Suppressor macrophage treated with lipopolysaccharide for 1 hour (primary cell): ENCODE results near the gene TNRC6B.

Experiments
- DNase-seq, 3 donors: peaks; one replicate each; pipeline ENCODE4 v3.0.0-alpha.2; 2020 to 2022

Gene TNRC6B

GRCh38 chr22:40244586-40244985, 66.9 kb downstream of the TNRC6B start:
- DNase-seq: peak in 2 of 3 donors; percentile 8 to 22

GRCh38 chr22:40247976-40248375, 70.3 kb downstream of the TNRC6B start:
- DNase-seq: no peak

GRCh38 chr22:40249286-40249685, 71.6 kb downstream of the TNRC6B start:
- DNase-seq: no peak

GRCh38 chr22:40250608-40251007, 72.9 kb downstream of the TNRC6B start:
- peak in 1 of 3 donors; percentile 1 for DNase-seq

GRCh38 chr22:40251106-40251505, 73.4 kb downstream of the TNRC6B start:
- no peak for DNase-seq

GRCh38 chr22:40252146-40252545, 74.4 kb downstream of the TNRC6B start:
- no peak for DNase-seq

- no peak for DNase-seq
These were observed 78.8 kb downstream of the TNRC6B start for GRCh38 chr22:40256516-40256915.

GRCh38 chr22:40258017-40258416, 80.3 kb downstream of the TNRC6B start:
- no peak for DNase-seq

- no peak for DNase-seq
These were observed 80.8 kb downstream of the TNRC6B start for GRCh38 chr22:40258501-40258915.

GRCh38 chr22:40261783-40262182, 84.1 kb downstream of the TNRC6B start:
- peak in 1 of 3 donors; percentile 0 for DNase-seq

GRCh38 chr22:40263191-40263590, 85.5 kb downstream of the TNRC6B start:
- peak; percentile 35 to 60 (median 38) for DNase-seq

GRCh38 chr22:40265783-40266182, 88.1 kb downstream of the TNRC6B start:
- DNase-seq: peak; percentile 67 to 68 (median 68)

GRCh38 chr22:40270031-40270430, 92.3 kb downstream of the TNRC6B start:
- no peak for DNase-seq

- DNase-seq: no peak
These were observed 93.1 kb downstream of the TNRC6B start for GRCh38 chr22:40270748-40271373.

GRCh38 chr22:40271440-40271839, 93.7 kb downstream of the TNRC6B start:
- no peak for DNase-seq

GRCh38 chr22:40273319-40273718, 95.6 kb downstream of the TNRC6B start:
- no peak for DNase-seq

- DNase-seq: peak; percentile 52 to 85 (median 82)
These were observed 99.5 kb downstream of the TNRC6B start for GRCh38 chr22:40276996-40277823.

GRCh38 chr22:40279017-40279416, 101.3 kb downstream of the TNRC6B start:
- DNase-seq: no peak

- DNase-seq: no peak
These were observed 104.0 kb downstream of the TNRC6B start for GRCh38 chr22:40281717-40282116.

GRCh38 chr22:40285513-40285912, 107.8 kb downstream of the TNRC6B start:
- no peak for DNase-seq

GRCh38 chr22:40289991-40290459, 112.3 kb downstream of the TNRC6B start:
- DNase-seq: peak; percentile 16 to 21 (median 19)

- DNase-seq: no peak
These were observed 112.8 kb downstream of the TNRC6B start for GRCh38 chr22:40290516-40290915.

- DNase-seq: no peak
These were observed 117.0 kb downstream of the TNRC6B start for GRCh38 chr22:40294696-40295095.

- DNase-seq: no peak
These were observed 122.6 kb downstream of the TNRC6B start for GRCh38 chr22:40300316-40300715.
